Measurements from ENCODE around the gene TM4SF1. TPM values are rescaled to one million over a fixed set of nuclear protein-coding genes. Genes with fewer than 3 reads are reported as not detected.
"Not testable (repeated sequence)": the region's sequence is repeated elsewhere in the genome, so short reads cannot be mapped to it uniquely, and the experiment has no call there.

TM4SF1 gene
- total RNA-seq, 4 donors from 2014 or later = 21.3 to 109 (median 32.3) TPM

GRCh38 chr3:149343951-149344350 is 33.5 kb downstream of the TM4SF1 start:
- Histone ChIP-seq H3K27ac (no peak overlapping the region), H3K4me1 (peaks cover 0 to 6% (median 3%) of the 10 kb centered on the region in 4 donors), H3K4me3 (no peak overlapping the region), H3K27me3 (no peaks in the 10 kb centered on the region), H3K36me3 (no peaks in the 10 kb centered on the region), H3K9me3 (no peaks in the 10 kb centered on the region)
- 86 to 100% methylated on average over 3 to 4 of the region's 4 CpGs for WGBS, 2 donors (ENCODE audit: low coverage in 1 of 2)
- intact Hi-C loops (cut with DNase I; ENCODE audit: low total_unique reads) (no loop called here), in situ Hi-C loops (cut with MboI; ENCODE audit: low pct_ligation_motif_present in 1 of 4, low pct_unique_long_range_greater_than_20kb in 1 of 4, low sequenced_read_pairs in 3 of 4) (no loop called here)
- no peak for TF ChIP-seq POLR2A (IDR thresholded peaks at IDR 0.05)
- TF ChIP-seq POLR2AphosphoS5 (IDR thresholded peaks at IDR 0.05) = no peak
- no peak for TF ChIP-seq CTCF (IDR thresholded peaks at IDR 0.05)
- no peak for TF ChIP-seq EP300 (IDR thresholded peaks at IDR 0.05; ENCODE audit: low read depth)
- DNase-seq = no peak

- Histone ChIP-seq H3K9me3 (no peaks in the 10 kb centered on the region), H3K4me1 (peaks cover 0 to 6% (median 3%) of the 10 kb centered on the region in 4 donors), H3K36me3 (no peaks in the 10 kb centered on the region), H3K27ac (no peak overlapping the region), H3K27me3 (no peaks in the 10 kb centered on the region), H3K4me3 (no peak overlapping the region)
- intact Hi-C loops (cut with DNase I; ENCODE audit: low total_unique reads) = no loop called here
- in situ Hi-C loops (cut with MboI; ENCODE audit: low pct_ligation_motif_present in 1 of 4, low pct_unique_long_range_greater_than_20kb in 1 of 4, low sequenced_read_pairs in 3 of 4) = no loop called here
- TF ChIP-seq EP300 (IDR thresholded peaks at IDR 0.05; ENCODE audit: low read depth) (no peak), POLR2AphosphoS5 (IDR thresholded peaks at IDR 0.05) (no peak), CTCF (IDR thresholded peaks at IDR 0.05) (no peak), POLR2A (IDR thresholded peaks at IDR 0.05) (no peak)
- no peak for DNase-seq
- WGBS, 2 donors (ENCODE audit: low coverage in 1 of 2) = 76 to 82% methylated on average over 4 of the region's 4 CpGs
These were observed 34.8 kb downstream of the TM4SF1 start for GRCh38 chr3:149342413-149343380.

- no peak for DNase-seq
- in situ Hi-C loops (cut with MboI; ENCODE audit: low pct_ligation_motif_present in 1 of 4, low pct_unique_long_range_greater_than_20kb in 1 of 4, low sequenced_read_pairs in 3 of 4) (no loop called here), intact Hi-C loops (cut with DNase I; ENCODE audit: low total_unique reads) (no loop called here)
- Histone ChIP-seq H3K27me3 (no peaks in the 10 kb centered on the region), H3K4me1 (peaks cover 0 to 6% (median 3%) of the 10 kb centered on the region in 4 donors), H3K9me3 (no peaks in the 10 kb centered on the region), H3K27ac (peak overlapping the region; percentile 15 to 60 (median 54)), H3K36me3 (no peaks in the 10 kb centered on the region), H3K4me3 (no peak overlapping the region)
- 7 to 38% methylated on average over 1 of the region's 1 CpG for WGBS, 2 donors (ENCODE audit: low coverage in 1 of 2)
- TF ChIP-seq EP300 (IDR thresholded peaks at IDR 0.05; ENCODE audit: low read depth) (no peak), CTCF (IDR thresholded peaks at IDR 0.05) (no peak), POLR2AphosphoS5 (IDR thresholded peaks at IDR 0.05) (no peak), POLR2A (IDR thresholded peaks at IDR 0.05) (no peak)
These were observed 37.0 kb downstream of the TM4SF1 start for GRCh38 chr3:149340310-149340933.

GRCh38 chr3:149339931-149340309 is 37.5 kb downstream of the TM4SF1 start:
- H3K27me3 ChIP-seq = no peaks in the 10 kb centered on the region
- H3K4me1 ChIP-seq = peaks cover 0 to 6% (median 3%) of the 10 kb centered on the region in 4 donors
- peak; percentile 46 for DNase-seq
- H3K27ac ChIP-seq = peak overlapping the region; percentile 28 to 60 (median 54)
- H3K36me3 ChIP-seq = no peaks in the 10 kb centered on the region
- no peak for TF ChIP-seq POLR2A (IDR thresholded peaks at IDR 0.05)
- peak; percentile 20 to 60 (median 50) for TF ChIP-seq POLR2AphosphoS5 (IDR thresholded peaks at IDR 0.05)
- TF ChIP-seq EP300 (IDR thresholded peaks at IDR 0.05; ENCODE audit: low read depth) = peak; percentile 73
- TF ChIP-seq CTCF (IDR thresholded peaks at IDR 0.05) = no peak
- 14 to 16% methylated on average over 1 to 5 of the region's 5 CpGs for WGBS, 2 donors (ENCODE audit: low coverage in 1 of 2)
- in situ Hi-C loops (cut with MboI; ENCODE audit: low pct_ligation_motif_present in 1 of 4, low pct_unique_long_range_greater_than_20kb in 1 of 4, low sequenced_read_pairs in 3 of 4) = no loop called here
- no peak overlapping the region for H3K4me3 ChIP-seq
- H3K9me3 ChIP-seq = no peaks in the 10 kb centered on the region
- intact Hi-C loops (cut with DNase I; ENCODE audit: low total_unique reads) = no loop called here

GRCh38 chr3:149337486-149337885 is 40.0 kb downstream of the TM4SF1 start:
- H3K9me3 ChIP-seq; in situ Hi-C loops (cut with MboI; ENCODE audit: low pct_ligation_motif_present in 1 of 4, low pct_unique_long_range_greater_than_20kb in 1 of 4, low sequenced_read_pairs in 3 of 4); H3K27me3 ChIP-seq; H3K36me3 ChIP-seq; intact Hi-C loops (cut with DNase I; ENCODE audit: low total_unique reads); H3K4me1 ChIP-seq; H3K4me3 ChIP-seq; H3K27ac ChIP-seq; DNase-seq: not testable (repeated sequence)
- 86% methylated on average over 1 of the region's 1 CpG; no CpG with 5 or more reads in 1 of the 2 donors for WGBS, 2 donors (ENCODE audit: low coverage in 1 of 2)

Measured in transverse colon (tissue), 4 donors.